HG02938 (cell line): ENCODE data around the gene USP27X.
A peak's percentile ranks its signal among the peaks of the same experiment; 100 is the strongest.

Experiments
- ATAC-seq: cut with Tn5 transposase; IDR thresholded peaks from one replicate; pipeline ENCODE4 v1.9.1; 2021; ENCODE audit warnings: mild to moderate bottlenecking, moderate library complexity; ENCODE audit not compliant: unreplicated experiment

USP27X gene

DNA sequence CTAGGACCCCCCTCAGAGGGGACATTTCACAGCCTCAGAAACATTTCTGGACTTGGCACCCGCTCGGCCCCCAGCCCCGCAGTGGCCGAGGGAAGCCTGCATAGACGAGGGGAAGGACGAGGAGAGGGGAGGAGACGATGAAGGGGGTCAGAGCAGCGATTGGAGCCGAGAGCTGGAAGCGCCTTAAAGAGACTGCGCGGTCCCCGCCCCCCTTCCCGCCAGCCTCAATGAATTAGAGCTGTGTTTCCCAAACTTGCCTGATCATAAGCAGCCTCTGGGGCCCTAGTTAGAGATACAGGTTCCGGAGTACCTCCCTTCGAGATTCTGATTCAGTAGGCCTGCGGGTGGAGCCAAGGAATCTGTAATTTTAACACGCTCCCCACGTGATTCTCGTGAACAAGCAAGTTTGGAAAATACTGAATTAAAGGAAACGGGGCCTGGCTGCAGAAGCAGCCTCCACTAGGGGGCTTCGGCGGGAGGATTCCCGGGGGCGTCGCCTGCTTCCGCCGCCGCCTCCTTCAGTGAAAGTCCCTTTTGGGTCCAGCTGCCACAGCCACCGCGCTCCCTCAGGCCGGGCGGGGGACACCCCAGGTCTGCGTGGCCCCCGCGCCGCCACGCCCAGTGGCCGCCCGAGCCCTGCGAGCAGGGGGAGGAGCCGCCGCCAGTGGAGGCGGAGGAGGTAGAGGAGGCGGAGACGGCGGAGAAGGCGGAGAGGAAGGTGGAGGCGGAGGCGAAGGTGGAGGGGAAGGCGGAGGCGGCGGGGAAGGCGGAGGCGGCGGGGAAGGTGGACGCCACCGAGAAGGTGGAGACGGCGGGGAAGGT is at the start of gene USP27X:
Gene USP27X (plus strand): TSS at position 651 of the 822 bp plus-strand sequence. CDS start 824 bp downstream, outside the sequence.
- peak; percentile 82 for ATAC-seq

DNA sequence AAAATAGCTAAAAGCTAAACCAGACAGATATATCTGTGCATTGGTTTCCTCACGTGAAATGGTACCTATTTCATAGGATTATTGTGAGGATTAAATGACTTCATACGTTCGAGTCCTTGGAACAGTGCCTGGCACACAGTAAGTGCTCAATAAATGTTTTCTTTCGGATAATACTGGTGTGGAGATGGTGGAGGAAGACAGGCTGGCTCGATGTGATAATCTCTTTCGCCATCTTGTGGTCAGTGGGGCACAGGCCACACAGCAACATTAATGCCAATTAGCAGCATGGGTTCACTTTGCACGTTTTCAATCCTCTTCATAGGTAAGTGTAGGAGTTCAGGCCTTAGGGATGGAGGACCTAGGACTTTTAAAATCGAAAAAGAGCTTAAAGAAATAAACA is 40.9 kb upstream of the USP27X start:
- ATAC-seq, result no peak

DNA sequence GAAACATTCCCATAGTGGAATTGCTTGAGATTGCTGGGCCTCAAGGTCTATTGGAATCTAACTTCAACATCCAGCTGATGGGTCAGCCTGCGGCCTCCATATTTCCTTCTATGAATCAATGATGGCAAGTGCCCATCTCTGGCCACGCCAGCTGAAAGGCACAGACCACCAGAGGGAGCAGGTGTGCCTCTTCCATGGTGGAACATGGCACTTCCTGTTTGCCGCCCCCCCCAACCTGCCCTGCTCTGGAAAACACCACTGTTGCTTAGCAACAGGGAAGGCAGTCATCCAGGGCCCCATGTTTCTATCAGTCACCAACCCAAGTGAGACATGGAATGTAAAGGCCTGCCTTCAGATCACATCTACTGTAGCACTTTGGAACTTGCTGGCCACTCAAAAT is 38.6 kb upstream of the USP27X start:
- no peak for ATAC-seq

DNA sequence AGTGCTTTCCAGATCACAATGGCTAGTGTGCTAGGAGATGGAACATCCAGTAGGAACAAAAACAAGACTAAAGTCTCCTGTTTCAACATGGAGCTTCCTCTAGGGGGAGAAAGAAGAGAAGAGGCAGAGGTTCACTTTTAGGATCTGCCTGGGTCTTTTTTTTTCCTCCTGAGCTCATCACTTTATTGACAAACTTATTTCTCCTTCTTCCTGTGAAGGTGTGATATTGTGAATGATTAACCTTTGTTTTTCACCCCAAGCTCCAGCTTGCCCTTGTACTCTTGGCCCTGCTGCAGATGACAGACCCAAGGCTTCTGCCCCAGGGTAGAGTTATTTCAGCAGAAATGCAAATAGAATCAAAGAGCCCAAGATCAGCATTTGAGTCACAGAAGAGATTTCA is 36.7 kb upstream of the USP27X start:
- no peak for ATAC-seq

DNA sequence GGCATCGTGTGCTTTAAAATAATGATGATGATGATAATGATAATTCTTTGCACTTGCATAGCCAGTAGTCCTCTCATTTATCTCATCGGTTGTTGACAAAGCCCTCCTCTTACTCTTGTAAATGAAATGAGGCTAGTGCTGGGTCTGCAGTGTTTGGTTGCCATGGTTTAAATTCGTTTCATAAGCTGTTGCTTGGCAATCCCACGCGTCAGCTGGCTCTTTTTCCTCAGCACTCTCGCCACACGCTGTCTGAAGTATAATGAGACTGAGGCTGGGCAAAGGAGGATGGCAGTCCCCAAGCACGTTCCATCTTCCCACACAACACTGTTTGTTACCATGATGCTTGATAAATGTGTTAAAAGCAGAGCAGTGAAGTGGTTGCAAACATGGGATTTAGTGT is 34.7 kb upstream of the USP27X start:
- no peak for ATAC-seq

DNA sequence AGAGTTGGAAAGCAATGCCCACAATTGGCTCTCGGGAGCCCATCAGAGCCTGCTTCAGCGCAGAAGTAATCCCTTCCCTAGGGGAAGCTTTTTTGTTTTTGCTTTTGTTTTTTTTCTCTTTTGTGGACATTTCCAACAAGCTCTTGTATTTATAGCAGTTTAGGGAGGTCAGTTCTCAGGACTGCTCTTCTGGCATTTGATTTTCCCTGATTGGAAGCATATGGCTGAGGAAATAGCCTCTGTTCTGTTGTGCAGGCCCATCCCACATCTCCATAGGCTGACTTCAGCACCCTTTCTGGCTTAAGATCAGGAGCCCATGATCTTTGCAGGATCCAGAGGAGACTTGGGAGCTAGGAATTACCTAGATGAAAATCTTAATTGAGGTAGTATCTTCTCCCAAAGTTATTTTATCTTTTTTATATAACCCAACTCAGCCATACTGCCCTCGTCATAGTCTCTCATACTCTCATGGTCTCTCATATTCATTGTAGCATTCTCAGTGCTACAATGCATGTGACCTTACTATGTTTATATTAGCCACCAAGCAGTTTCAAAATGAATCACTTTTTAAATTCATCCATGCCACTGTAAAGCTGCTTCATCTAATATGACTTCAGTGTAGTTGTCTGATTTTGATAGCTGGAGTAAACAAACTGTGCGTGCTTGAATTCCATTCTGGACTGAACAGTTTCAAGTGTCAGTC is 33.4 kb upstream of the USP27X start:
- no peak for ATAC-seq

DNA sequence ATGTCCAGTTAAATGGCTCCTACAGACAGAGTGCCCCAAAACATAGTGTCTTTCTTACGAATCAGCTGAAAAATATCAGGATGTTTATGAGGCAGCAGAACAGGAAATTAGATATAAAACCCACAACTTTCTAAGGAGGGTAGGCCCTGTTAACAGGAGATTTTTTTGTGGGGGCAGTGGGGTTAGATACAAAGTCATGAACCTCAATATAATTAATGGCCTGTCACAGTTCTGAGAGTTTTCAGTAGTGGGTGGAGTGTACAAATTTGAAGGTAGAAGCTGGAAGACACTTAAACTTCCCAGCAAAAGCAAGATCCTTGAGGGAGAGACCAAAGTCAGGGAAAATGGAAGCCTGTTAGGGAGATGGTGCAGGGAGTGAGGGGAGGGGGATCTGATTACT is 32.8 kb upstream of the USP27X start:
- ATAC-seq, result no peak

DNA sequence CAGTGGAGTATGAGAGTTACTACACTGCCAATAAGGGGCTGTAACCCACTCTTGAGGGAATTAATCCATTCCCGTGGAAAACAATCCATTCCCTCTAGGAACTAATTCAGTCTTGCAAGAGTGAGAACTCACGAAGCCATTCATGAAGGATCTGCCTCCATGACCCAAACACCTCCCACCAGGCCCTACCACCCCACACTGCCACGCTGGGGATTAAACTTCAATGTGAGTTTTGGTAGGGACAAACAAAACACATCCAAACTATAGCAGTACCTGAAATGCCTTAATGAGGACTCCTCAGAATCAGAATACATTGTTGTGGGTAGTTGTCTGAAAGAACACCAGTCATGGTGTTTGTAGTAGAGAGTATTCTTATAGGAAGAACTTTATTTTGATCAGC is 31.0 kb upstream of the USP27X start:
- ATAC-seq, result no peak

DNA sequence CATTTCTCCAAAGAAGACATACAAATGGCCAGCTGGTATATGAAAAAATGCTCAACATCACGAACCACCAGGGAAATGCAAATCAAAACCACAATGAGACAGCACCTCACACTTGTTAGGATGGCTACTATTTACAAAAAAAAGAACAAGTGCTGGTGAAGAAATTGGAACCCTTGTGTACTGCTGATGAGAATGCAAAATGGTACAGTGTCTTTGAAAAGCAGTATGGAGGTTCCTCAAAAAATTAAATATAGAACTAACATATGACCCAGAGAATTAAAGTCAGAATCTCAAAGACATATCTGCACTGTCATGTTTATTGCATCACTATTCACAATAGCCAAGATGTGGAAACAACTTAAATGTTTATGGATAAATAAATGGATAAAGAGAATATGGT is 29.3 kb upstream of the USP27X start:
- ATAC-seq, result no peak

DNA sequence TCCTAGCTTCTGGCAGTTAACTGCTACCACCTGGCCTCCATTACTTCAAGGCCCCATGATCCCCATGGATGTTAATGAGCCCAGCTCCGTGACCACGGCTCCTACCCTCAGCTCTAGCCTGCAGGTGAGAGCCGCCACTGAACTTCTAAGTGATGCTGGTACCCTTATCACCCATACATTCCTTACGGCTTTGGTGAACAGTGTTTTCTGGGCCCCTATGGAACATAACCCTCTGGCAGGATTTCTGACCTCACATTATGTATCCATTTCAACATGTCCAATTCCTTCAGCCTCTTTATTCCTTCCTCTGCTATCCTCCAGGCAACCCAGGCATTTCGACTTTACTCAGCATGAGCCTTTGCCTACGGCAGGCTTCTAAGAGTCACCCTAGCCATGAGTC is 25.6 kb upstream of the USP27X start:
- no peak for ATAC-seq

DNA sequence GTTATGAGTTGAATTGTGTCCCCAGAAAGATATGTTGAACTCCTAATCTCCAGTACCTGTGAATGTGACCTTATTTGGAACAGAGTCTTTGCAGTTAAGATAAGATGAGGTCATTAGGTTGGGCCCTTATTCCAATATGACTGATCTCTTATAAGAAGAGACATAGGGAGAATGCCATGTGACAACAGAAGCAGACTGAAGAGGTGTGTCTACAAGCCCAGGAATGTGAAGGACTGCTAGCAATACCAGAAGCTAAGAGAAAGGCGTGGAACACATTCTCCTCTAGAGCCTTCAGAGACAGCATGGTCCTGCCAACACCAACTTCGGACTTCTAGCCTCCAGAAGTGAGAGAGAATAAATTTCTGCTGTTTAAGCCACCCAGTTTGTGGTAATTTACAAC is 22.5 kb upstream of the USP27X start:
- no peak for ATAC-seq

DNA sequence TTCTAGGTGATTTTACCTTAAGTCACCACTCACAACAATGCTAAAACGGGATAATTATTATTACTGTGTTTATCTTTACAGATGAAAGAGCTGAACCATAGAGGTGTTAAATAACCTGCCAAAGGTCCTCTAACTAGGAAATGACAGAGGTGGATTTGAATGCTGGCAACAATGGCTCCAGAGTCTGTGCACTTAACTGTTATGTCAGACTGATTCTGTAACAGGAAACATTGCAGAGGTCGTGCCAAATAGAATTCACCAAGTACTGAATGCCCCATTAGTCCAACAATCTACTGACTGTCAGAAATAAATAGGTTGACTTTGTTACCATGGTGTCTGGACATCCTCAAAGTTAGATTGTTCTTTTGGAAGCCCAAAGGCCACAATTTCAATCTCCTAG is 20.9 kb upstream of the USP27X start:
- ATAC-seq, result no peak

DNA sequence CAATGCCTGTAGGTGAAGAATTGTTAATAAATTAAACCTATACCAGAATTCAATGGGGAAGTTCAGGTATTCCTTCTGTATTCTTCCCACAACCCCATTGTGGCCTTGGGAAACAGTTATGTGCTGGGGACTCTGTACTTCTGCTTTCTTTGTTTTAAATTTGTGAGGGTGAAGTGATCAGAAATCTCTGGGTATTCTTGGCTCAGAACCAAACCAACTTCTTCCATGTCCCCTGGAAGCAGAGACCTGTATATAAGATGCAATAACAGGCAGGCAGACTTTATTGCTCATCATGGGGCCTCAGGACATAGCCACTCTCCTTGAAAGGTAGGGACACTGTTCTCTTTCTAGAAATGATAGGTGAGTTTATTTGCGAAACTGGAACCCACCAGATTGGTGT is 19.8 kb upstream of the USP27X start:
- ATAC-seq, result no peak

DNA sequence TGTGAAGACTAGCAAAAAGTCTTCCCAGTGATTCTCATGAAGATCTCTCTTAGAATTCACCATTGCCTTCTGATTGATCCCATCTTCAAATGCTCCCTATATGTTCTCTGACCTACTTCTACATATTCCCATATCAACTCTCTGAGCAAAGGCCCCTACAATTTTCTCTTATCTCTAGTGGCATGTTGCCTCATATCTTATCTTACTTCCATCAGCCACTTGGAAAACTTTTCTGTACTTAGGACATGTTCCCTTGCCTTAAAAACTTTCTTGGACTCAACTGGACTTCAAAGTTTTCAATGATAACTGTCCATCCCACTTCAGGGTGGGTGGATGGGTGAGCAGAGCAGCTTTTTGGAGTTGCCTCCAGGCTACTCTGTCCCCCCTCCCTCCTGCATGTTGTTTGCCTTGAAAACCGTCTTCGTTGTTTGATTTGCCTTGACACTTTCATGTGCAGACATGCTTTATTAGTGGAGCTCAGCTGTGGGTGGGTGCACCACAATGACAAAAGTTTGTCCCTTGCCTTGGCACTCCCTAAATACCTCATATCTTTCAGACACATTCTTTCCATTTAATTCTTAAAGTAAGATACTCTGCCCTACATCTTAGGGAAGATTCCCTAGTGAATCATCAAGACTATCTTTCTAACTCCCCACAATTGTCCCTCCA is 18.3 kb upstream of the USP27X start:
- no peak for ATAC-seq

DNA sequence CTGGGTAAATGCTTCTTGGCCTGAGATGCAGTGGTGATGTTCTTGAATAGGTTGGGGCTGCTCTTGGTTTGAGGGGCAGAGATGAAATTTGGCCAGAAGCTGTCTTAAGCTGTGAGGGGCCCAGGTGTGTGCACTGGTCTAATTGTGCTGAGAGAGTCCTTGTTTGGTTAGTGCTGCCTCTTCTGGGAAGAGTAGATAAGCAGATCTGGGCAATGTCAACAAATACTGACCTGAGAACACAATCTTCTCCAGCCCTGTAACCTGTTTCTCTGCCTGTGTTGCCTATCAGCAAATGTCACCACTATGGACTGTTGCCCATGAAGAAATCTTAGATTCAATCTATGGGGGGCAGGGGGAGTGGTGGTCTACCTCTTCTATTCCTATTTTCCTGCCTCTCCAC is 17.2 kb upstream of the USP27X start:
- no peak for ATAC-seq

DNA sequence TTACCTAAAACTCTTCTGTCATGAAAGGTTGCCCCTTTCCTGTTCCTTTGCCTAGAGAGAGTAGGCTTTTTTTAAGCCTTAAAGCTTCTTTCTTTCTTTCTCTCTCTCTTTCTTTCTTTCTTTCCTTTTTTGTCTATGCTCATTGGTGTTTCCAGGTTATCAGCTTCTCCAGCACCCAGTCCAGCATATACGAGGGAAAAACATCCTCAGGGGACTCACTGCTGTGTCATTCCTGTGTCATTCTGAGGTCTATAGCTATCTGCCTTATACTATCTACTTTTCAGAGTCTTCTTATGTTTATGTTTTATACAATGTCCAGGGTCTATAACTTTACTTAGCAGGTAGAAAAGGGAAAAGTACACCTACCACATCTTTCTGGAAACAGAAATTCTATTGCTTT is 10.5 kb upstream of the USP27X start:
- ATAC-seq, result no peak

DNA sequence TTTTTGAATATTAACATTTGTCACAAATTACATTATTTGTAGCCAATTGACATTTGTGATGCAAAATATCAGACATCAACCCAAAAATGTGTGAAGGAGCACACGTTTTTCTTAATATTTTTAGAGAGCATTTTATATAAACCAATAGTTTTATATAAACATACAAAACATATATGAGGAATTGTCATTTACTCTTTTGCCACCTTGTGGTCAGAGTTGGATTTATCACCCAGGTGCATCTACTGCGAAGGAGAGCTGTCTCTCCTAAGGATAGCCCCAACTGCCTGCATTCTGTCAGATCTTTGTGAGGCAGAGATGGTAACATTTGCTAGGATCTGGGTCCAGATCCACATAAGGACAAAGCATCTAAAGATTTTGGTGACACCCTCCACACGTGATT is 2.5 kb upstream of the USP27X start:
- no peak for ATAC-seq

DNA sequence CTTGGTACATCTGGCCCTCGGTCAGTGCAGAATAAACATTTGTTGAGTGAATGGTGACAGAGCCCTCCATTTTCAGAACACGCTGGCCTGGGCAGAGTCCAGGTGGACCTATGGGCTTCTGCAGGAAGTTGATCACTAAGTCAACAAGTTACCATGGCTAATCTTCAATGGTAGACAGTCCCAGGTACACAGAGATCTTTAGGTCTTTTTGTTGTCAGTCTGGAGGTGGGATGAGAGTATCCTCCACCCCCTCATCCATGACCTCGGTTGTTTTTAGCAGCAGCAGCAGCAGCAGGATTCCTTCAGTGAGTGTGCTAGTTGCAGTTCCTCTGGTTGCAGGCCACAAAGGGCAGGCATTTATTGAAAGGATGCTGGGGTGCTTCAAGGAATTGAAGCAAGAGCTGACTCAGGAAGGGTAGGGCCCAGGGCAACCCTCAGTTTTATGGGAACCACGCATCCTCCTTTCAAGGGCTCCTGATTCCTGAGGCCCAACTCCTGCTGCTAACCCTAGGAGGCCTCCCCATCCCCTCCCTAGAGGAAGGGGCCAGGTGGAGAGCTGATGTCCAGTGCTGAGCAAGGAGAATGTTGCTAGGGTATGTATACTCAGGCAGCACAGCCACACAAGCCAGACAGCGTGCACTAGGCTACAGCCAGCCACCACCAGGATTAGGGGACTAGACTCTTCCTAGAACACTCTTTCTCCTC is 1.7 kb upstream of the USP27X start:
- ATAC-seq, result no peak

DNA sequence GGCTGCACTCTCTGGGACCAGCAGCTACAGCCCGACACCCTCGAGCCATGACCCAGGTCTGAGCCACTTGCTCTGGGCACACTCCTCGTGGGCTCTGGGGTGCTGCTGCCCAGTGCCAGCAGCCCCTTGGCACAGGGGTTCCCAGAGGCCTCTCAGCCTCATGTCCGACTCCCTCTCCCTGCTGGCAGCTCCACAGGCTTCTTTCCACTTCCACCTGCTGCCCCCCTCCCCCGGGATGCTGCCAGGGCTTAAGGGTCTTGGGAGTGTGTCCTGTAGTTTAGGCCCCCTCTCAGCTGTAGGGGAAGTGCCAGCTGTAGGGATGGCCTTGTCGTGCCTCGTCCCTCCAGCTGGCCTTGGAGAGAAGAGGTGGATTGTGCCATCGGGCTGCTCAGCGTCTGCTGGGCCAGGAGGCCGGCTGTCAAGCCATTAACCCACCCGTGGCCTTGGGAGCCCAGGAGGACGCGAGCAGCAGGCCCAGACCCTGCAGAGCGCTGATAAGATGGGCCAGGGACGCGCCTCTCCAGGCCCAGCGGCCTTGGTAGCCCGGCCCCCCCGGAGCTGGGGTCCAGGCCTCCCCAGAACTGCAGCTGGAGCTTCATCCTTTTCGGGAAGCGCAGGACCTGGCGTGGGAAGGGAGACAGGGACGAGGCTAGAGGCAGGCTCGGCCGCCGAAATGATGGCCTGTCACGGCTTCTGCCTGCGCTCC is 1.0 kb upstream of the USP27X start:
- no peak for ATAC-seq

DNA sequence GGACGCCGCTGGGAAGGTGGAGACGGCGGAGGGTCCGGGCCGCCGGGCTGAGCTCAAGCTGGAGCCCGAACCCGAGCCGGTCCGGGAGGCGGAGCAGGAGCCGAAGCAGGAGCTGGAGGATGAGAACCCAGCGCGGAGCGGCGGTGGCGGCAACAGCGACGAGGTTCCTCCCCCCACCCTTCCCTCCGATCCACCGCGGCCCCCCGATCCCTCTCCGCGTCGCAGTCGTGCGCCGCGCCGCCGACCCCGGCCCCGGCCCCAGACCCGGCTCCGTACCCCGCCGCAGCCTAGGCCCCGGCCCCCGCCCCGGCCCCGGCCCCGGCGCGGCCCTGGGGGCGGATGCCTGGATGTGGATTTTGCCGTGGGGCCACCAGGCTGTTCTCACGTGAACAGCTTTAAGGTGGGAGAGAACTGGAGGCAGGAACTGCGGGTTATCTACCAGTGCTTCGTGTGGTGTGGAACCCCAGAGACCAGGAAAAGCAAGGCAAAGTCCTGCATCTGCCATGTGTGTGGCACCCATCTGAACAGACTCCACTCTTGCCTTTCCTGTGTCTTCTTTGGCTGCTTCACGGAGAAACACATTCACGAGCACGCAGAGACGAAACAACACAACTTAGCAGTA is 483 bp downstream of the USP27X start:
- peak; percentile 11 for ATAC-seq
